ENCODE data around the gene APP.

The APP gene

GRCh38 chr21:25905126-25905525, 265.4 kb downstream of the APP start:
- no peak for DNase-seq (ENCODE audit: low read depth in 2 of 2)

GRCh38 chr21:25904044-25904695, 266.4 kb downstream of the APP start:
- DNase-seq (ENCODE audit: low read depth in 2 of 2) = no peak

GRCh38 chr21:25903607-25904006, 267.0 kb downstream of the APP start:
- no peak for DNase-seq (ENCODE audit: low read depth in 2 of 2)

- no peak for DNase-seq (ENCODE audit: low read depth in 2 of 2)
These were observed 269.1 kb downstream of the APP start for GRCh38 chr21:25901330-25901979.

GRCh38 chr21:25898671-25899070, 271.9 kb downstream of the APP start:
- DNase-seq (ENCODE audit: low read depth in 2 of 2) = no peak

- DNase-seq (ENCODE audit: low read depth in 2 of 2) = no peak
These were observed 273.2 kb downstream of the APP start for GRCh38 chr21:25897383-25897782.

- no peak for DNase-seq (ENCODE audit: low read depth in 2 of 2)
These were observed 274.0 kb downstream of the APP start for GRCh38 chr21:25896501-25897056.

- no peak for DNase-seq (ENCODE audit: low read depth in 2 of 2)
These were observed 274.9 kb downstream of the APP start for GRCh38 chr21:25895565-25896205.

GRCh38 chr21:25893191-25893590, 277.4 kb downstream of the APP start:
- no peak for DNase-seq (ENCODE audit: low read depth in 2 of 2)

- no peak for DNase-seq (ENCODE audit: low read depth in 2 of 2)
These were observed 279.0 kb downstream of the APP start for GRCh38 chr21:25891596-25891995.

GRCh38 chr21:25890001-25890400, 280.6 kb downstream of the APP start:
- DNase-seq (ENCODE audit: low read depth in 2 of 2) = no peak

GRCh38 chr21:25888711-25889110, 281.9 kb downstream of the APP start:
- DNase-seq (ENCODE audit: low read depth in 2 of 2) = no peak

GRCh38 chr21:25887646-25888306, 282.8 kb downstream of the APP start:
- DNase-seq (ENCODE audit: low read depth in 2 of 2) = no peak

- no peak for DNase-seq (ENCODE audit: low read depth in 2 of 2)
These were observed 283.4 kb downstream of the APP start for GRCh38 chr21:25887166-25887565.

GRCh38 chr21:25885880-25886279, 284.7 kb downstream of the APP start:
- DNase-seq (ENCODE audit: low read depth in 2 of 2) = no peak

GRCh38 chr21:25885405-25885804, 285.2 kb downstream of the APP start:
- no peak for DNase-seq (ENCODE audit: low read depth in 2 of 2)

GRCh38 chr21:25884311-25884710, 286.3 kb downstream of the APP start:
- DNase-seq (ENCODE audit: low read depth in 2 of 2) = no peak

- peak; percentile 5 to 16 for DNase-seq (ENCODE audit: low read depth in 2 of 2)
These were observed 288.8 kb downstream of the APP start for GRCh38 chr21:25881524-25882376.

GRCh38 chr21:25879203-25879602, 291.4 kb downstream of the APP start:
- DNase-seq (ENCODE audit: low read depth in 2 of 2) = no peak

- DNase-seq (ENCODE audit: low read depth in 2 of 2) = no peak
These were observed 292.2 kb downstream of the APP start for GRCh38 chr21:25878344-25878743.

GRCh38 chr21:25872271-25872670, 298.3 kb downstream of the APP start:
- DNase-seq (ENCODE audit: low read depth in 2 of 2) = no peak

Measured in stimulated activated CD8-positive, alpha-beta memory T cell treated with anti-CD3 and anti-CD28 coated beads, Interleukin-15, amount 100 ng/mL, for 4 hours (primary cell).